ENCODE measurements around the gene FAM81B.

- TF ChIP-seq CTCF (conservative IDR thresholded peaks at IDR 0.05; ENCODE audit: low read depth, low read length): no peak
- TF ChIP-seq EZH2 (IDR thresholded peaks at IDR 0.05; ENCODE audit: borderline replicate concordance, low read depth, low read length, poor library complexity, severe bottlenecking): no peak
Observed at GRCh38 chr5:95393279-95393678, 2.1 kb downstream of the FAM81B start.

Measured in A673 (cell line).